ENCODE measurements around the gene RALGAPA2.

RALGAPA2 gene

GRCh38 chr20:20440886-20441658, 271.4 kb downstream of the RALGAPA2 start:
- DNase-seq (ENCODE audit: low read depth in 1 of 2, low spot score in 1 of 2), result no peak

GRCh38 chr20:20440481-20440880, 272.0 kb downstream of the RALGAPA2 start:
- no peak for DNase-seq (ENCODE audit: low read depth in 1 of 2, low spot score in 1 of 2)

GRCh38 chr20:20439602-20440190, 272.7 kb downstream of the RALGAPA2 start:
- DNase-seq (ENCODE audit: low read depth in 1 of 2, low spot score in 1 of 2), result no peak

- no peak for DNase-seq (ENCODE audit: low read depth in 1 of 2, low spot score in 1 of 2)
Measured at GRCh38 chr20:20437314-20437713, 275.1 kb downstream of the RALGAPA2 start.

- no peak for DNase-seq (ENCODE audit: low read depth in 1 of 2, low spot score in 1 of 2)
Measured at GRCh38 chr20:20436689-20437088, 275.8 kb downstream of the RALGAPA2 start.

GRCh38 chr20:20435453-20435852, 277.0 kb downstream of the RALGAPA2 start:
- DNase-seq (ENCODE audit: low read depth in 1 of 2, low spot score in 1 of 2), result no peak

GRCh38 chr20:20432618-20433286, 279.7 kb downstream of the RALGAPA2 start:
- DNase-seq (ENCODE audit: low read depth in 1 of 2, low spot score in 1 of 2), result no peak

- DNase-seq (ENCODE audit: low read depth in 1 of 2, low spot score in 1 of 2), result no peak
Measured at GRCh38 chr20:20430066-20430465, 282.4 kb downstream of the RALGAPA2 start.

- no peak for DNase-seq (ENCODE audit: low read depth in 1 of 2, low spot score in 1 of 2)
Measured at GRCh38 chr20:20428067-20428466, 284.4 kb downstream of the RALGAPA2 start.

GRCh38 chr20:20427227-20427864, 285.1 kb downstream of the RALGAPA2 start:
- DNase-seq (ENCODE audit: low read depth in 1 of 2, low spot score in 1 of 2), result no peak

GRCh38 chr20:20426655-20426907, 285.9 kb downstream of the RALGAPA2 start:
- no peak for DNase-seq (ENCODE audit: low read depth in 1 of 2, low spot score in 1 of 2)

- no peak for DNase-seq (ENCODE audit: low read depth in 1 of 2, low spot score in 1 of 2)
Measured at GRCh38 chr20:20425823-20426654, 286.4 kb downstream of the RALGAPA2 start.

GRCh38 chr20:20423117-20423516, 289.3 kb downstream of the RALGAPA2 start:
- DNase-seq (ENCODE audit: low read depth in 1 of 2, low spot score in 1 of 2), result no peak

GRCh38 chr20:20417876-20418676, 294.4 kb downstream of the RALGAPA2 start:
- no peak for DNase-seq (ENCODE audit: low read depth in 1 of 2, low spot score in 1 of 2)

- DNase-seq (ENCODE audit: low read depth in 1 of 2, low spot score in 1 of 2), result no peak
Measured at GRCh38 chr20:20415321-20415720, 297.1 kb downstream of the RALGAPA2 start.

GRCh38 chr20:20414640-20415220, 297.7 kb downstream of the RALGAPA2 start:
- no peak for DNase-seq (ENCODE audit: low read depth in 1 of 2, low spot score in 1 of 2)

GRCh38 chr20:20413810-20414281, 298.6 kb downstream of the RALGAPA2 start:
- no peak for DNase-seq (ENCODE audit: low read depth in 1 of 2, low spot score in 1 of 2)

- no peak for DNase-seq (ENCODE audit: low read depth in 1 of 2, low spot score in 1 of 2)
Measured at GRCh38 chr20:20412750-20413149, 299.7 kb downstream of the RALGAPA2 start.

GRCh38 chr20:20411836-20412235, 300.6 kb downstream of the RALGAPA2 start:
- no peak for DNase-seq (ENCODE audit: low read depth in 1 of 2, low spot score in 1 of 2)

- DNase-seq (ENCODE audit: low read depth in 1 of 2, low spot score in 1 of 2), result no peak
Measured at GRCh38 chr20:20411402-20411801, 301.0 kb downstream of the RALGAPA2 start.
